ENCODE measurements around the gene RDH16.
"Not testable (repeated sequence)": the region's sequence is repeated elsewhere in the genome, so short reads cannot be mapped to it uniquely, and the experiment has no call there.

Gene RDH16

GRCh38 chr12:56921346-56921745, 36.1 kb downstream of the RDH16 start:
- no peak for DNase-seq (ENCODE audit: low read depth in 2 of 2)

GRCh38 chr12:56918139-56918538, 39.3 kb downstream of the RDH16 start:
- not testable (repeated sequence) for DNase-seq (ENCODE audit: low read depth in 2 of 2)

- no peak for DNase-seq (ENCODE audit: low read depth in 2 of 2)
Measured at GRCh38 chr12:56916996-56917333, 40.4 kb downstream of the RDH16 start.

GRCh38 chr12:56916296-56916995, 41.0 kb downstream of the RDH16 start:
- no peak for DNase-seq (ENCODE audit: low read depth in 2 of 2)

GRCh38 chr12:56914724-56915123, 42.7 kb downstream of the RDH16 start:
- DNase-seq (ENCODE audit: low read depth in 2 of 2), result no peak

GRCh38 chr12:56914256-56914655, 43.2 kb downstream of the RDH16 start:
- DNase-seq (ENCODE audit: low read depth in 2 of 2), result no peak

GRCh38 chr12:56909403-56909802, 48.0 kb downstream of the RDH16 start:
- not testable (repeated sequence) for DNase-seq (ENCODE audit: low read depth in 2 of 2)

GRCh38 chr12:56908136-56908535, 49.3 kb downstream of the RDH16 start:
- no peak for DNase-seq (ENCODE audit: low read depth in 2 of 2)

GRCh38 chr12:56905852-56906251, 51.6 kb downstream of the RDH16 start:
- DNase-seq (ENCODE audit: low read depth in 2 of 2), result no peak

GRCh38 chr12:56903374-56903773, 54.0 kb downstream of the RDH16 start:
- no peak for DNase-seq (ENCODE audit: low read depth in 2 of 2)

Data from activated CD8-positive, alpha-beta memory T cell treated with anti-CD3 and anti-CD28 coated beads for 4 hours (primary cell).